Measurements from ENCODE around the gene NGEF. TPM values are rescaled to one million over a fixed set of nuclear protein-coding genes. Genes with fewer than 3 reads are reported as not detected.

The NGEF gene
- total and polyA plus RNA-seq, 9 of the 15 experiments (the other 6 are each of a cell fraction or from before 2014, with no cell fraction given), result 0.07 to 0.17 (median 0.09) TPM; not detected in 6

GRCh38 chr2:232878855-232879617, 134.0 kb downstream of the NGEF start (continued):
- TF ChIP-seq ZNF318 (IDR thresholded peaks at IDR 0.05; ENCODE audit: borderline replicate concordance in 1 of 2, low read depth in 1 of 2), result no peak

Data from K562 (cell line).